Caco-2 (cell line): ENCODE data around the gene OBI1. TPM values are rescaled to one million over a fixed set of nuclear protein-coding genes. Genes with fewer than 3 reads are reported as not detected.

Experiments
- Bru-seq: library from RNA; stranded (reverse); fragments of 400-500 nt; gene quantifications from one replicate; lab custom pipeline; 2021; lab: Mats Ljungman, UMichigan
- BruChase-seq, 2 experiments: library from RNA; stranded (reverse); fragments of 400-500 nt; gene quantifications; one replicate each; lab custom pipeline; 2021; lab: Mats Ljungman, UMichigan
- BruUV-seq: library from RNA; stranded (reverse); fragments of 400-500 nt; replicated peaks from 2 replicates; lab custom pipeline; 2021; lab: Mats Ljungman, UMichigan
- CTCF ChIA-PET: fragments of 300-600 bp; sonication (Branson Sonifier 250); formaldehyde crosslinking; loops from one replicate; lab custom pipeline; 2022; ENCODE audit warnings: antibody characterized with exemption; lab: Charles Lee
- POLR2A ChIA-PET: fragments of 300-600 bp; sonication (Branson Sonifier 250); formaldehyde crosslinking; loops from one replicate; lab custom pipeline; 2022; ENCODE audit warnings: antibody characterized with exemption; lab: Charles Lee
- DNase-seq, 2 experiments: peaks; one replicate each; pipeline versions ENCODE4 v3.0.0 to v3.0.0-alpha.2; 2020 to 2022
- H3K27me3 ChIP-seq: replicated peaks from 2 replicates; pipeline ENCODE4 v1.6.0; 2011; ENCODE audit warnings: low read length; ENCODE audit not compliant: control insufficient read depth, insufficient read depth
- H3K36me3 ChIP-seq: 2 replicates; pipeline ENCODE4 v1.5.1; 2011; ENCODE audit warnings: low read length; ENCODE audit not compliant: control insufficient read depth, insufficient read depth
- H3K4me1 ChIP-seq: fragments of 250-450 bp; sonication (Bioruptor Pico); 2 replicates; pipeline ENCODE4 v1.5.1; 2020; ENCODE audit warnings: mild to moderate bottlenecking
- H3K4me3 ChIP-seq: 2 replicates; pipeline ENCODE4 v1.5.1; 2011; ENCODE audit warnings: low read depth, mild to moderate bottlenecking, control low read depth, low read length
- H3K9me3 ChIP-seq: fragments of 250-450 bp; sonication (Bioruptor Pico); 2 replicates; pipeline ENCODE4 v1.5.1; 2020; ENCODE audit warnings: mild to moderate bottlenecking, moderate library complexity
- H3K27ac Mint-ChIP-seq: one replicate; pipeline ENCODE4 v1.8.0; 2022; ENCODE audit warnings: mixed read lengths; ENCODE audit not compliant: unreplicated experiment
- H3K27me3 Mint-ChIP-seq: one replicate; pipeline ENCODE4 v1.8.0; 2022; ENCODE audit warnings: mixed read lengths; ENCODE audit not compliant: insufficient read depth, unreplicated experiment
- H3K36me3 Mint-ChIP-seq: one replicate; pipeline ENCODE4 v1.8.0; 2022; ENCODE audit warnings: mild to moderate bottlenecking, mixed read lengths; ENCODE audit not compliant: insufficient read depth, unreplicated experiment
- H3K4me1 Mint-ChIP-seq: one replicate; pipeline ENCODE4 v1.8.0; 2022; ENCODE audit warnings: low read depth, mixed read lengths; ENCODE audit not compliant: unreplicated experiment
- H3K4me3 Mint-ChIP-seq: one replicate; pipeline ENCODE4 v1.8.0; 2022; ENCODE audit warnings: mild to moderate bottlenecking, moderate library complexity, mixed read lengths; ENCODE audit not compliant: unreplicated experiment
- H3K9me3 Mint-ChIP-seq: one replicate; pipeline ENCODE4 v1.8.0; 2022; ENCODE audit warnings: mixed read lengths; ENCODE audit not compliant: unreplicated experiment
- intact Hi-C: fragments of 100-400 bp; cut with micrococcal nuclease; formaldehyde crosslinking; loops from one replicate; pipeline ENCODE4 v1.10.0; 2022; ENCODE audit not compliant: unreplicated experiment
- long read RNA-seq: library from polyadenylated mRNA; stranded (forward); transcript quantifications from one replicate; pipeline ENCODE4 v2.0.0, GENCODE V29; 2022
- total RNA-seq: library from RNA; stranded (reverse); gene quantifications from 2 replicates; pipeline ENCODE4 v1.2.3, GENCODE V29; 2022
- TF ChIP-seq, protein P1 (sequence below), 2 experiments: fragments of 200-600 bp in 1 of 2; IDR thresholded peaks; 1 replicate in 1 of 2; 2 replicates in 1 of 2; pipeline versions ENCODE4 v1.5.1 to v1.8.0; 2011 to 2022; ENCODE audit warnings: antibody characterized with exemption in 1 of 2, control low read depth in 1 of 2, inconsistent platforms in 1 of 2, low read depth in 1 of 2, low read length in 1 of 2, mild to moderate bottlenecking in 1 of 2, moderate library complexity in 1 of 2; ENCODE audit not compliant: insufficient read depth in 1 of 2, severe bottlenecking in 1 of 2, unreplicated experiment in 1 of 2

The OBI1 gene
- total RNA-seq (17.9 and 19.9 TPM in 2 replicates), Bru-seq, nascent RNA (percentile 94 among the genes with signal in this experiment), BruChase-seq, experiment 1, labeled RNA remaining after a 2-hour chase (percentile 92 among the genes with signal in this experiment), BruChase-seq, experiment 2, labeled RNA remaining after a 6-hour chase (percentile 79 among the genes with signal in this experiment)
- long read RNA-seq, transcript RNF219-201 (6 exons, 3,529 nt), result major isoform, 48 of 62 reads
- long read RNA-seq, partial matches to known transcripts, result 4 of 62 reads
- long read RNA-seq, other reads (novel, unspliced or antisense), result 10 of 62 reads

DNA sequence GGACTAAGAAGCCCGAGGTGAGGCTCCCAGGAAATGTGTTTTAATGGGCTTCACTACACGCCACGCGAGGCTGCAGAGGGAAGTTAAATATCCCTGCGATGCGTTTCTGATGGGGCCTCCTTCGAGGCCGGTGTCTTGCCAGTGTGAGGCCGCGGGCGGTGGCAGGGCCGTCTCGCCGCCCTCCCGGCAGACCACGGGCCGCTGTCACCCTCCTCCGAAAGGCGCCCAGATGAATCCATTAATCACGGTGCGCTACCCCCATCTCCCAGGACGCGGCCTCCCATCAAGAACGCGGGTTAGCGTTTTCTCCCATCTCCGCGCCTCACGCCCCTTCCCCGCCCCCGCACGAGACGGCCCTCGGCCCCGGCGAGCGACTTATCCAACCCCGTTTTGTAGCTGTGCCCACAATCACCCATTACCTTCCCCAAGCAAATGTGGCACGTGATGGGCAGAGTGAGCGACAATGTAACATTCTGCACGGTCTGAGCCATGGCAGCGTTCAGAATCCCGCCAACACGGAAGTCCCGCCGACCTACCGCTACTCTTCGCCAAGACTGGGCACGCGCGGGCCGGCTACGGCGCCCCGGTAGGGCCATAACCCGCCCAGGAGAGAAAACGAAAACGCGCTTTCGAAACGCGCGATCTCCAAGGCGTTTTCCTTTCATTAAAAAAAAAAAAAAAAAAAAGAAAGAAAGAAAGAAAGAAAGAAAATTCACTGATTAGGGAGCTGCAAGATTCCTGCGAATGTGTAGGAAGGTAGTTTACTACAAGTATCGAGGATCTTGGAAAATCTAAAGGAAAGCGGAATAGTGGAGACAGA, at the start of gene OBI1:
Gene OBI1 (minus strand): TSS at position 526 of the 820 bp plus-strand sequence. CDS start 35 bp downstream, at position 491.
- H3K9me3 ChIP-seq, result no peaks in the 10 kb centered on the region
- Mint-ChIP-seq H3K4me1 (peaks cover 9% of the 10 kb centered on the region), H3K27ac (peak within 1 kb of the TSS; percentile 94), H3K36me3 (peaks cover 30% of the 10 kb centered on the region), H3K4me3 (peak within 1 kb of the TSS; percentile 95), H3K9me3 (no peaks in the 10 kb centered on the region), H3K27me3 (no peaks in the 10 kb centered on the region)
- DNase-seq, result peak; percentile 93 to 96
- H3K27me3 ChIP-seq, result no peaks in the 10 kb centered on the region
- CTCF ChIA-PET, result no interaction called here
- POLR2A ChIA-PET, result no interaction called here
- intact Hi-C loops, result loop anchor here (1.0 kb wide), 3 partner anchors 12 to 56 kb away; partner anchors contain the start of gene POU4F1
- BruUV-seq, result TSS peak; percentile 70
- TF ChIP-seq, protein P1, sequence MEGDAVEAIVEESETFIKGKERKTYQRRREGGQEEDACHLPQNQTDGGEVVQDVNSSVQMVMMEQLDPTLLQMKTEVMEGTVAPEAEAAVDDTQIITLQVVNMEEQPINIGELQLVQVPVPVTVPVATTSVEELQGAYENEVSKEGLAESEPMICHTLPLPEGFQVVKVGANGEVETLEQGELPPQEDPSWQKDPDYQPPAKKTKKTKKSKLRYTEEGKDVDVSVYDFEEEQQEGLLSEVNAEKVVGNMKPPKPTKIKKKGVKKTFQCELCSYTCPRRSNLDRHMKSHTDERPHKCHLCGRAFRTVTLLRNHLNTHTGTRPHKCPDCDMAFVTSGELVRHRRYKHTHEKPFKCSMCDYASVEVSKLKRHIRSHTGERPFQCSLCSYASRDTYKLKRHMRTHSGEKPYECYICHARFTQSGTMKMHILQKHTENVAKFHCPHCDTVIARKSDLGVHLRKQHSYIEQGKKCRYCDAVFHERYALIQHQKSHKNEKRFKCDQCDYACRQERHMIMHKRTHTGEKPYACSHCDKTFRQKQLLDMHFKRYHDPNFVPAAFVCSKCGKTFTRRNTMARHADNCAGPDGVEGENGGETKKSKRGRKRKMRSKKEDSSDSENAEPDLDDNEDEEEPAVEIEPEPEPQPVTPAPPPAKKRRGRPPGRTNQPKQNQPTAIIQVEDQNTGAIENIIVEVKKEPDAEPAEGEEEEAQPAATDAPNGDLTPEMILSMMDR (IDR thresholded peaks at IDR 0.05; ENCODE audit: insufficient read depth in 1 of 2, low read depth in 1 of 2, low read length in 1 of 2, severe bottlenecking in 1 of 2, unreplicated experiment in 1 of 2), result no peak
- H3K36me3 ChIP-seq, result no peaks in the 10 kb centered on the region
- H3K4me3 ChIP-seq, result peak within 1 kb of the TSS; percentile 71
- peaks cover 8% of the 10 kb centered on the region for H3K4me1 ChIP-seq

- ChIA-PET CTCF (no interaction called here), POLR2A (no interaction called here)
- no peaks in the 10 kb centered on the region for H3K4me1 Mint-ChIP-seq
- no peak overlapping the region for H3K4me3 Mint-ChIP-seq
- H3K9me3 Mint-ChIP-seq, result no peaks in the 10 kb centered on the region
- DNase-seq, result no peak
- Histone ChIP-seq H3K4me1 (no peaks in the 10 kb centered on the region), H3K9me3 (no peaks in the 10 kb centered on the region), H3K4me3 (no peak overlapping the region), H3K27me3 (no peaks in the 10 kb centered on the region), H3K36me3 (no peaks in the 10 kb centered on the region)
- H3K27me3 Mint-ChIP-seq, result no peaks in the 10 kb centered on the region
- H3K27ac Mint-ChIP-seq, result no peak overlapping the region
- no TSS peak for BruUV-seq
- TF ChIP-seq, protein P1 (IDR thresholded peaks at IDR 0.05; ENCODE audit: insufficient read depth in 1 of 2, low read depth in 1 of 2, low read length in 1 of 2, severe bottlenecking in 1 of 2, unreplicated experiment in 1 of 2), result no peak
- intact Hi-C loops, result no loop called here
- no peaks in the 10 kb centered on the region for H3K36me3 Mint-ChIP-seq
Measured at GRCh38 chr13:78701383-78701782, 42.4 kb upstream of the OBI1 start.

- DNase-seq, result no peak
- Mint-ChIP-seq H3K4me3 (no peak overlapping the region), H3K27me3 (peaks cover 2% of the 10 kb centered on the region), H3K27ac (no peak overlapping the region), H3K36me3 (no peaks in the 10 kb centered on the region), H3K4me1 (no peaks in the 10 kb centered on the region), H3K9me3 (no peaks in the 10 kb centered on the region)
- intact Hi-C loops, result no loop called here
- BruUV-seq, result no TSS peak
- Histone ChIP-seq H3K27me3 (no peaks in the 10 kb centered on the region), H3K9me3 (no peaks in the 10 kb centered on the region), H3K4me1 (no peaks in the 10 kb centered on the region), H3K36me3 (no peaks in the 10 kb centered on the region), H3K4me3 (no peak overlapping the region)
- ChIA-PET CTCF (interaction anchor here (0.6 kb wide), 1 partner anchor 11 kb away, joined by 4 read pairs; no protein-coding TSS in a partner anchor), POLR2A (no interaction called here)
- TF ChIP-seq, protein P1 (IDR thresholded peaks at IDR 0.05; ENCODE audit: insufficient read depth in 1 of 2, low read depth in 1 of 2, low read length in 1 of 2, severe bottlenecking in 1 of 2, unreplicated experiment in 1 of 2), result no peak
Measured at GRCh38 chr13:78700121-78700910, 41.4 kb upstream of the OBI1 start.
